Loucy (cell line): ENCODE results near the gene RNF149.

Experiments
- EZH2phosphoT487 ChIP-seq: fragments of 200-600 bp; IDR thresholded peaks from 2 replicates; pipeline ENCODE4 v1.6.1; 2018; ENCODE audit warnings: antibody characterized with exemption, mild to moderate bottlenecking, moderate library complexity, borderline replicate concordance
- TF ChIP-seq, protein P1 (sequence below): fragments of 200-600 bp; sonication (generic); conservative IDR thresholded peaks from 2 replicates; pipeline ENCODE4 v1.5.1; 2014; ENCODE audit warnings: mild to moderate bottlenecking, antibody characterized with exemption, low read length

- TF ChIP-seq, protein P1, sequence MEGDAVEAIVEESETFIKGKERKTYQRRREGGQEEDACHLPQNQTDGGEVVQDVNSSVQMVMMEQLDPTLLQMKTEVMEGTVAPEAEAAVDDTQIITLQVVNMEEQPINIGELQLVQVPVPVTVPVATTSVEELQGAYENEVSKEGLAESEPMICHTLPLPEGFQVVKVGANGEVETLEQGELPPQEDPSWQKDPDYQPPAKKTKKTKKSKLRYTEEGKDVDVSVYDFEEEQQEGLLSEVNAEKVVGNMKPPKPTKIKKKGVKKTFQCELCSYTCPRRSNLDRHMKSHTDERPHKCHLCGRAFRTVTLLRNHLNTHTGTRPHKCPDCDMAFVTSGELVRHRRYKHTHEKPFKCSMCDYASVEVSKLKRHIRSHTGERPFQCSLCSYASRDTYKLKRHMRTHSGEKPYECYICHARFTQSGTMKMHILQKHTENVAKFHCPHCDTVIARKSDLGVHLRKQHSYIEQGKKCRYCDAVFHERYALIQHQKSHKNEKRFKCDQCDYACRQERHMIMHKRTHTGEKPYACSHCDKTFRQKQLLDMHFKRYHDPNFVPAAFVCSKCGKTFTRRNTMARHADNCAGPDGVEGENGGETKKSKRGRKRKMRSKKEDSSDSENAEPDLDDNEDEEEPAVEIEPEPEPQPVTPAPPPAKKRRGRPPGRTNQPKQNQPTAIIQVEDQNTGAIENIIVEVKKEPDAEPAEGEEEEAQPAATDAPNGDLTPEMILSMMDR, result no peak
- TF ChIP-seq EZH2phosphoT487, result no peak
These were observed 32.9 kb upstream of the RNF149 start for GRCh38 chr2:101341421-101341820.
